Muscle layer of duodenum (tissue), 2 donors: ENCODE data around the gene CLEC4M.

Source experiments
- H3K27ac ChIP-seq: one replicate; pipeline ENCODE4 v1.7.0; 2013; ENCODE audit warnings: mild to moderate bottlenecking, low read length
- H3K27me3 ChIP-seq: one replicate; pipeline ENCODE4 v1.7.0; 2013; ENCODE audit warnings: low read depth, mild to moderate bottlenecking, control low read depth, low read length
- H3K36me3 ChIP-seq, 2 donors: one replicate each; pipeline ENCODE4 v1.7.0; 2013; ENCODE audit warnings: low read length in 2 of 2, control low read depth in 1 of 2, mild to moderate bottlenecking in 1 of 2; ENCODE audit not compliant: insufficient read depth in 2 of 2, control insufficient read depth in 1 of 2
- H3K4me1 ChIP-seq, 2 donors: one replicate each; pipeline ENCODE4 v1.7.0; 2013; ENCODE audit warnings: low read length in 2 of 2, mild to moderate bottlenecking in 2 of 2, control low read depth in 1 of 2, moderate library complexity in 1 of 2; ENCODE audit not compliant: insufficient read depth in 2 of 2, control insufficient read depth in 1 of 2
- H3K4me3 ChIP-seq, 2 donors: one replicate each; pipeline ENCODE4 v1.7.0; 2013; ENCODE audit warnings: low read length in 2 of 2, low read depth in 1 of 2, mild to moderate bottlenecking in 1 of 2
- H3K9me3 ChIP-seq, 2 donors: one replicate each; pipeline ENCODE4 v1.7.0; 2013; ENCODE audit warnings: low read length in 2 of 2, control low read depth in 1 of 2, mild to moderate bottlenecking in 1 of 2; ENCODE audit not compliant: control insufficient read depth in 1 of 2
- donor health status: healthy.

The CLEC4M gene

GRCh38 chr19:7817801-7818200 is 54.8 kb downstream of the CLEC4M start:
- Histone ChIP-seq H3K4me1 (no peaks in the 10 kb centered on the region), H3K9me3 (peaks cover 9 to 21% of the 10 kb centered on the region in 2 donors), H3K36me3 (no peaks in the 10 kb centered on the region), H3K27me3 (no peaks in the 10 kb centered on the region), H3K4me3 (no peak overlapping the region), H3K27ac (no peak overlapping the region)

GRCh38 chr19:7818806-7819205 is 55.8 kb downstream of the CLEC4M start:
- H3K27ac ChIP-seq = no peak overlapping the region
- H3K4me1 ChIP-seq = no peaks in the 10 kb centered on the region
- no peaks in the 10 kb centered on the region for H3K36me3 ChIP-seq
- no peak overlapping the region for H3K4me3 ChIP-seq
- peaks cover 9 to 21% of the 10 kb centered on the region in 2 donors for H3K9me3 ChIP-seq
- no peaks in the 10 kb centered on the region for H3K27me3 ChIP-seq
